ENCODE measurements around the gene FRMPD2.
"Not testable (repeated sequence)": the region's sequence is repeated elsewhere in the genome, so short reads cannot be mapped to it uniquely, and the experiment has no call there.

FRMPD2 gene

DNA sequence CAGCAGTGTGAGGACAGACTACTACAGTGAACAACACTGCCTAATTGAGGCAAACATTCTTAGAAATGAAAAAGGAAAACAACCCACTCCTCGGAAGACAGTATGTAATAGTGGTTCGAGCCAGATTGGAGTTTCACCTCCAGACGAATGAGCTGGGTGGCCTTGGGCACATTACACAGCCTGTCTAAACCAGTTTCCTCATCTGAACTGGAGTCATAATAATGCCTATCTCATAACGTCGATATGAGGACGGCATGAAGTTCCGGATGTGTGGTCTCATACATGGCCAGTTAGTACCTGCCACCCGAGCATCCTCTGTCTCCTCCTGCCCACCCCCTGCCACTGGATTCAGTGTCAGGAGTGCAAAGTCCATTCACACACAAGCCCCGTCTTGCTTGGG is 15.8 kb upstream of the FRMPD2 start:
- no peak for DNase-seq (ENCODE audit: low read depth in 2 of 3, low spot score in 2 of 3)

DNA sequence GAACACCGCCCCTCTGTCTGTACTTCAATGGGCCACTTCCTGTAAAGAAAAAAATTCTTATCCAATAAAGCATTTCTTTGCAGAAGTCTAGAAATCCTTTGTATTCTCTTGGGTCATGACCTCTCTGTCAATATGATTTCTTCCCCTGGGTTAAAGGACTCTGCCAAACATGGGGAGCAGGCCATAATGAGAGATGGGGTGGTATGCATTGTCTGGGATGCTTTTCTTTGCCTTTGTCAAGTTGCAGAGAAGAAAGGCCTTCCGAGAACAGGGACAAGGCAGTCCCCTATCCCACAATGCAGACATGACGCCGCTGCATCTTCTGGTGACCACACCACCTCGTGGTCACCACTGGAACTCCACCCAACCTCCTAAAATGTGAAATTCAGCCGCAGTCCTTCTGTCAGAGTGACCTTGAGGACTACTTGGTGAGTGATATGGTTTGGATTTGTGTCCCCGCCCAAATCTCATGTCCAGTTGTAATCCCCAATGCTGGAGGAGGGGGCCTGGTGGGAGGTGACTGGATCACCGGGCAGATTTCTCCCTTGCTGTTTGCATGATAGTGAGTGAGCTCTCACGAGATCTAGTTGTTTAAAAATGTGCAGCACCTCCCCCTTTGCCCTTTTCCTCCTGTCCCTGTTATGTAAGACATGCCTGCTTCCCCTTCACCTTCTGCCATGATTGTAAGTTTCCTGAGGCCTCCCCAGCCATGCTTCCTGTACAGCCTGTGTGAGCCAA is 15.2 kb upstream of the FRMPD2 start:
- peak in 2 of 3 experiments; percentile 6 to 9 for DNase-seq (ENCODE audit: low read depth in 2 of 3, low spot score in 2 of 3)

DNA sequence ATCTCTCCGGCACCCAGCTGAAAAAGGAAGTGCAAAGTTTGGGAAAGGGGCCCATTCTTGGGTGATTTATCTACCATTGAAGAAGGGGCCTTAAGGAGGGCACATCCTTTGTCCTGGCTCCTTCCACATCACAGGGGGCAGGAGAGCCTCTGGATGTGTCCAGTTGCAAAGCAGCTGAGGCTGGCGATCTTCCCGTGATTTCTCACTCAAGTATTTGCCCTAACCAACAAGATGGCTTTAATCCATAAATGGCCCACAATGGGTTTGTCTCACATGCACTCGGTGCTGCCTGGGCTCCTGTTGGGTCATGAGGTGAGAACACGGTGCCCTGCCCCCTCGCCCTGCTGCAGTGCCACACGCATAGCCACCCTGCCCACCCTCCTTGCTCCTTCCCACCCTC is 14.2 kb upstream of the FRMPD2 start:
- DNase-seq (ENCODE audit: low read depth in 2 of 3, low spot score in 2 of 3): no peak

DNA sequence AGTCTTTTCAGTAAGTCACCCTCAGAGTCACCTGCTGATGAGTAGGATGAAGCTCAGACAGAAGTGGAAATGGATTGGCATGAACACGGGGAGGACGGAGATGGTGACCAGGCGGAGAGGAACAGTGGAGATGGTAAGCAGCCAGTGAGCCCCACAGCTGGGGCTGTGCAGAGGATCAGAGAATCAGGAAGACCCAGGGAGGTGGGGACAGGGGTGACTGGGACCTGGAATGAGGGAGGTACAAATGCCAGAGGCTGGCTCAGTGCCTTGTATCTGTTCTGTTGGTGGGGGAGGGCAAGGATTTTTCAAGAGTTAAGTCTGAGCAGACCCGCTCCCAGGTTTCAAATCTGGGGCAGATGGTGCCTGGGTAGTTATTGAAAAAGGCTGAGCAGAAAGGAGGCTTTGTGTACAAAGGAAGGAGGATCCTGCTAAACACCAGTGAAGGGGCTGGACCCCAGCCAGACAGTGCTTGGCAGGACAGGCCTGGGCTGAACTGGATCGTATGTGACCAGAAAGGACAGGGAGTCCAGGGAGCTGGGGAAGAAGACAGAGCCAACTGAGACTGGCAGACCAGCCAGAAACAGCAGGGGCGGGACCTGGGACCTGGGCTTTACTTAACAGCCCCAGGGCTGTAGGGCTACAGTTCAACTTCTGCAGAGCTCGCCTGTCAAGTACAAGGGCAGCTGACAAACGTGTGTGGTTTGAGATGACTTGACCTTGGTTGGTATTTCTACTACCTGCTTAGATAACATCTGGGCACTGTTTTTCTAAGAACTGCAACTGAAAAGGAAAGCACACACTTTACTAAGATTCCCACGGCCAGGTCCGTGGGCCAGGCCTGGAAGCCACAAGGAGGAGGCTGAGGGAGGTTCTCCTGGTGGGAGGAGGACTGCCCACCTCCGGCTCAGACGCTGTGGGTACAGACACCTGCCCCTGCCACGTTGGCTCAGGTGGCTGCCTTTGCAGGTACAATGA is 13.2 kb upstream of the FRMPD2 start:
- no peak for DNase-seq (ENCODE audit: low read depth in 2 of 3, low spot score in 2 of 3)

DNA sequence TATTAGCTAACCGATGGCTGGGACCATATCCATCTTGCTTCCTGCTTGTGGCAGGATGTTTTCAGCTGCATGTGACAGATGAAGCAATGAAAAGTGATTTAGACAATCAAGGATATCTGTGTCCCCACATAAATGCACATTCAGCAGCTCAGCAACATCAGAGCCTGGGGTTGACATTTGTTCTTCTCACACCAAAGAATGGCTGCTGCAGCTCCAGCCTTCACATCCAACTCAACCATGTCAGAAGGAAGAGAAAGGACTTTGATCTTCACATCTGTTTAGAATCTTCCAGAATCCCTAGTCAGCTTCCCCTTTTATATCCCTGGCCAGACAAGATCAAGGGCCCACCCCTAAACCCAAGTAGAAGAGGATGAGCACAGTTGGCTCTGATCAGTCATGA is 11.9 kb upstream of the FRMPD2 start:
- DNase-seq (ENCODE audit: low read depth in 2 of 3, low spot score in 2 of 3): no peak

DNA sequence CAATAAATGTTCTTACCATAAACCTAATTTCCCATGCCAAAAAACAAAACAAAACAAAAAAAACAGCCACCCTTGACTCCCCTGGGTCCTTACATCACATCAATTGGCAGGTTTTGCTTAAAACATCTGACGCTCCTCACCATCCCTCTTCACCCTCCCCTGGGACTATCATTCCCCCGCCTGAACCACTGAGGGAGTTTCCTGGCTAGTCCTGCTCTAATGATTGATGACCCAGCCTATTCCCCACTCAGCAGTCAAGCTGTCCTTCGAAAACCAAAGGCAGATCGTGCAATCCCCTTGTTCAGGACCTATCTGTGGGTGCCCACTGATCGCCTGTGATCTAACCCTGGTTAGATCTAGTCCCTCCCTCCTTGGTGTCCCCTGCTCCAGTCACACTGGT is 11.2 kb upstream of the FRMPD2 start:
- no peak for DNase-seq (ENCODE audit: low read depth in 2 of 3, low spot score in 2 of 3)

DNA sequence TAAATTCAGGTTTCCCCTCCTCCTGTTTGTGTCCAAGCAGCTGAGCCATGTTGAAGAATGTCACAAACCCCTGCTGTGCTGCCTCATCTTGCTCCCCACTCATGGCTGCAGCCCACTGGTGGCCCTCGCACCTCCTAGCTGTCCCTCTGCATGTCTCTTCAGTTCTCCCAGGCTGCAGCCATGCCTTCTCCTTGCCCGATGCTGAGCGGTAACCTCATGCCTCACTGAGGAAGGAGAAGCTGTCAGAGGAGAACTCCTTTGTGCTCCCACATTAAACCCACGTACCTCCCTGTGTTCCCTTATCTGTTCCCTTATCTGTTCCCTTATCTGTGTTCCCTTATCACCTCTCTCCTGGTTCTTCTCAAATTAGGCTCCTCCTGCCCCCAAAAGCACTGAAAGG is 10.3 kb upstream of the FRMPD2 start:
- DNase-seq (ENCODE audit: low read depth in 2 of 3, low spot score in 2 of 3): no peak

DNA sequence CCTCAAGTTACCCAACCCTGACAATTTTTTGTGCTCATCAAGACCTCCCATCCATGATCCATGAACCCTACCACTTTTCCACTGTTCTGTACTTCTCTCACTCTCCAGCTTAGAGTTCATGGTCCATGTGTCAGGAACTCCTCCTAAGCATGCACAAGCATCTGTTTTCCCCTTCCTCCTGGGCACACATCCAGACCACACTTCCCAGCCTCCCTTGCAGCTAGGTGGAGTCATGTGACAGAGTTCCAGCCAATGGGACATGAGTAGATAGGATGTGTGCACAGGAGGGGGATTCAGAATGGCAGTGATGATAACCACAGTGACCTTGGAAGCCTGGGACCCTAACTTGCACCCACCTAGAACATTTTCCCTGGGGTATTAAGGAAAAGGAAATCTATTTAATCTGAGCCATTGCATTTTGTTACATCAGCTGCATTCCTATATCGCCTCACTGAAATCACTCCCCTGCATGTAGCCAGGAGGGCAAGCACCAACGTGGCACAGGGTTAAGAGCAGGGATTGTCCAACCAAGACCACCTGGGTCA is 9.6 kb upstream of the FRMPD2 start:
- no peak for DNase-seq (ENCODE audit: low read depth in 2 of 3, low spot score in 2 of 3)

DNA sequence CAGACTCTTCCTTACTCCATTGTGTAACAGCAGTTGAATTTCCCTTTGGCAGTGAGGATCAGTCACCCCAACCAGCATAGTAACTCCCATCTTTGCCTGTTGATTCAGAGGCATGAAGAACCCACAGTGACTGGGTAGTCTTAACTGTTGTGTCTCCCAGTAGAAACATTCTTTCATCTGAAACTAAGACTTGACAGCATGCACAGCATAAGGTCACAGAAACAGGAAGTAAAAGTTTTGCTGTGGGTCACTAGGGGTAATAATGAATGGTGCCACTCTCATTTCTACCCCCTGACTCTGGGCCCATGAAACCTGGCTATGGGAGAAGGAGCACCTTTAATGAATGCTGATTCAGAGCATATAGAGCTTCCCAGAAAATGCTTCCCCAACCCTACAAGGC is 8.3 kb upstream of the FRMPD2 start:
- no peak for DNase-seq (ENCODE audit: low read depth in 2 of 3, low spot score in 2 of 3)

DNA sequence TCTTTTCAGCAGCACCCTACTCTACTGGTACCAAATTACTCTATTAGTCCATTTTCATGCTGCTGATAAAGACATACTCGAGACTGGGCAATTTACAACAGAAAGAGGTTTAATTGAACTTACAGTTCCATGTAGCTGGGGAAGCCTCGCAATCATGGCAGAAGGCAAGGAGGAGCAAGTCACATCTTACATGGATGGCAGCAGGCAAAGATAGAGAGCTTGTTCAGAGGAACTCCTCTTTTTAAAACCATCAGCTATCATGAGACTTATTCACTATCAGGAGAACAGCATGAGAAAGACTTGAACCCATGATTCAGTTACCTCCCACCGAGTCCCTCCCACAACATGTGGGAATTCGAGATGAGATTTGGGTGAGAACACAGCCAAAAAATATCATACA is 7.2 kb upstream of the FRMPD2 start:
- not testable (repeated sequence) for DNase-seq (ENCODE audit: low read depth in 2 of 3, low spot score in 2 of 3)

DNA sequence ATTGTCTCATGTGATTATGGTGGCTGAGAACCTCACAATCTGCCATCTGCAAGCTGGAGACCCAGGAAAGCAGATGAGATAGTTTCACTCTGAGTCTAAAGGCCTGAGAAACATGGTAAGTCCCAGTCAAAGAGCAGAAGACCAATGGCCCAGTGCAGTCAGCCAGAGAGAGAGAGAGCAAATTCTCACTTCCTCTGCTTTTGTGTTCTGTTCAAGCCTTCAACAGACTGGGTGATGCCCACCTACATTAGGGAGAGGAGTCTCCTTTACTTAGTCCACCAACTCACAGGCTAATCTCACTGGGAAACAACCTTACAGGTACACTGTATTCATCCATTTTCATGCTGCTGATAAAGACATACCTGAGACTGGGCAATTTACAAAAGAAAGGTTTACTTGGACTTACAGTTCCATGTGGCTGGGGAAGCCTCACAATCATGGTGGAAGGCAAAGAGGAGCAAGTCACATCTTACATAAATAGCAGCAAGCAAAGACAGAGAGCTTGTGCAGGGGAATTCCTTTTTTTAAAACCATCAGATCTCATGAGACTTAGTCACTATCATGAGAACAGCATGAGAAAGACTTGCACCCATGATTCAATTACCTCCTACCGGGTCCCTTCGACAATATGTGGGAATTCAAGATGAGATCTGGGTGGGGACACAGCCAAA is 4.7 kb upstream of the FRMPD2 start:
- no peak for DNase-seq (ENCODE audit: low read depth in 2 of 3, low spot score in 2 of 3)

DNA sequence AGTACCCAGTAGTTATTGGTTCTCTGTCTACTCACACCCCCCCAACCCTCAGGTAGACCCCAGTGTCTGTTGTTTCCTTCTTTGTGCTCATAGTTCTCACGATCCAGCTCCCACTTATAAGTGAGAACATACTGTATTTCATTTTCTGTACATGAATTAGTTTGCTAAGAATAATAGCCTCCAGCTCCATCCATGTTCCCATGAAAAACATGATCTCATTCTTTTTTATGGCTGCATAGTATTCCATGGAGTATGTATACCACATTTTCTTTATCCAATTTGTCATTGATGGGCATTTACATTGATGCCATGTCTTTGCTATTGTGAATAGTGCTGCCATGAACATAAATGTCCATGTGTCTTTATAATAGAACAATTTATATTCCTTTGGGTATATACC is 2.6 kb upstream of the FRMPD2 start:
- no peak for DNase-seq (ENCODE audit: low read depth in 2 of 3, low spot score in 2 of 3)

DNA sequence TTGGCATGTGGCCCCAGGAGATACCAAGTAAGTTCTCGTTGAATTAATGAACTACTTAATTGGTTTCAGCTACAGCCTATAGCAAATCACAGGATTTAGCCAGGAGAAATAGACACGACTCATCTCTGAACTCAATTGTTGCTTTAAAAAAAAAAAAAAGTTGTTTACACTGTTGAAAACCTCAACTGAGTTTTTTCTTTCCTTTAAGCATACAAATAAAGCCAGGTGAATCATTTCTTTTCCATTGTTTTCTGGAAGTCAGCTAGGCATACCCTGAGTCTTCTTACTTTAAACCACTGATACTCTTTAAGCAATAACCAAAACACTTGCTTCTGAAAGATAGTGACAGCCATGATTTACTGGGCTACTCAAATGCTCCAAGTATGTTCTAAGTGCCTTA is 755 bp downstream of the FRMPD2 start:
- no peak for DNase-seq (ENCODE audit: low read depth in 2 of 3, low spot score in 2 of 3)

DNA sequence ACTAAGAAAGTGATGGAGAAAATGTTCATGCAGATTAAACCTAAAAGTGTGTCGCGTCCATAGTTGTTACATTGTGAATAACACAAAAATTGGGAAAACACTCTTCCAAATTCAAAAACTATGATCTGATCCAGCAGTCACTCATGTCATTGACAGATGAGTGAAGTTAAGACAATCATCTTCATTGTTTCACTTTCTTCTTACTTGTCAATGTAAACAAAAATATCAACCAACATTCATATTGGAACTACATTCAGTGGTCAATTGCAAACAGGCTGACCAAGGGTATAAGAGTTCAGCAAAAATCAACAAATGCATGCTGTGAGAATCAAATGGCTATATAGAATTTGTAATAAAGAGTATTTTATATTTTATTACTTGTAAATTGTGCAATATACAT is 1.8 kb downstream of the FRMPD2 start:
- DNase-seq (ENCODE audit: low read depth in 2 of 3, low spot score in 2 of 3): no peak

DNA sequence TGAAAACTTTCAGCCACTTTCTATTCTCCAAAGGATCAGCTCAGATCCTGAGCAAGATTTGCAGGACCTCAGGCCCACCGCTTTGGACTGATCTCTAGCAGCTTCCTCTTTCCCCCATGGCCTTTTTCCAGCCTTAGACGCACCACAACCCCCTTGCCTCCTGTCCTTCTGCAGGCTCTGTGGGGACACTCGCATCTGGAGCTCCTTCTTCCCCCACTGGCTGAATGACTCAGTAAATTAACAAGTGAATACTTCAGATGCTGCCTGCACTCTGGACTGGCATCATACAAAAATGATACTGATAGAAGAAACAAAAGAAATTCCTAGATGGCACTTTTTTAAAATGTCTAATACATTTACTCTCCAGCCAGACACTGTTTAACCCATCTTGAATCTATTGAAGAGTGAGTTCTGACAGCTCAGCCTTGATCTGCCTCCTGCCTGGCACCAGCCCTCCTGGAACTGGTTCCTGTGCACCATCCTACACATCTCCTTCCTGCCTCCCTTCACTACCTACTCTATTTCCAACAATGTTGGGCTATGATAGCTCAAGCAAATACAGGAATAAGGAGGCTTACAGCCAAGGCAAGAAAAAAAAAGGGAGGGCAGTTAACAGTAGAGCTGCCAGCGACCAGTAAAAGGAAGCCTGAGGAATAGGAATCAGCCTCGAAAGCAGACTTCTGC is 3.3 kb downstream of the FRMPD2 start:
- DNase-seq (ENCODE audit: low read depth in 2 of 3, low spot score in 2 of 3): no peak

DNA sequence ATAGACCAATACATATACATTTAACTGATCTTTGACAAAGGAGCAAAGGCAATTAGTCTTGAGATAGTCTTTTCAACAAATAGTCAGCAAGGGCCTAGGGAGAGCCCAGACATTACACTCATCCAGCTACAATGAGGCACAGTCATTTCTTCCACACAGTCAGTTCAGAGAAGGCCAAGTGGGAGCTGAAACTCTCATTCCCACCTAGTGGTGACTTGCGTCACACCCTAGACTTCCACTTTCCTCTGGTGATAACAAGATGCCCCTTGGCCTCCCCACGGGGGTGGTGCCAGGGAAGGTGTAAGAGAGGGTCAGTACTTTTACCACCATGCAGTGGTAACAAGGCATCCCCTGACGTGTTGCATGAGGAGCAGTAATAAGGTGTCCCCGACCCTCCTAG is 8.0 kb downstream of the FRMPD2 start:
- DNase-seq (ENCODE audit: low read depth in 2 of 3, low spot score in 2 of 3): no peak

DNA sequence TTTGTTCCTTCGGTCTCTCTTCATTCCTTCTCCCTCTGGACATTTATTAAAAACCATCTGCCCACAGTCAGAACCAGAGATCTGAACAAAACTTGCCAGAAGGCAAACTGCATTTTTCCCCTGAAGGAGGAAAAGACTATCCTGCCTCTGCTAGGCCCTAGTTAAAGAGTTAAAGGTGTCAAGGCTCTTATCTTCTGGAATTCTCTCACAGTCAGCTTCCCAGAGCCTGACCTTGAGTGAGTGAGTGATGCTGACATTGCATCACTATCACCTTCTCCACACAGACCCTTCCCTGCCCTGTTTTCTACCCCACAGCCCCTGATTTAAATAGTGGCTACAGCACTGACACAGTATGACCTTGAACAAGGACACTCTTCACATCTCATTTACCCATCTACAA is 16.4 kb downstream of the FRMPD2 start:
- no peak for DNase-seq (ENCODE audit: low read depth in 2 of 3, low spot score in 2 of 3)

DNA sequence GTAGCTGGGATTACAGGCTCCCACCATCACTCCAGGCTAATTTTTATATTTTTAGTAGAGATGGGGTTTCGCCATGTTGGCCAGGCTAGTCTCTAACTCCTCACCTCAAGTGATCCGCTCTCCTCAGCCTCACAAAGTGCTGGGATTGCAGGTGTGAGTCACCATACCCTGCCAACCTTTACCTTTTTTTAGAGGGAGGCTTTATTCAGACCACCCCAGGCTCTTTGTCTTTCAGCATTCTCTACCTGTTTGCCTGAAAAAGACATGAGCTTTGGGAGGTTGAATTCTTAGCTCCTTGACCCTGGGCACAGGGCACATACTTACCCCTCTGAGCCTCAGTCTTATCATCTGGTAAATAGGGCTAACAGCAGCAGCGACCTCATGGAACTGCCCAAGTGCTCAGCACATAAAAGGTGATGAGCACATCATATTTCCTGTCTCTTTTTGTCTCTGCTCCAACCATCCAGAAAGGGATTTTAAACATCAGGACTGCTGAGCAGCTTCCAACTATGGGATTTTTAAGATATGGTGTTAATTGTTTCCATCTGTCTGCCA is 17.0 kb downstream of the FRMPD2 start:
- DNase-seq (ENCODE audit: low read depth in 2 of 3, low spot score in 2 of 3): no peak

DNA sequence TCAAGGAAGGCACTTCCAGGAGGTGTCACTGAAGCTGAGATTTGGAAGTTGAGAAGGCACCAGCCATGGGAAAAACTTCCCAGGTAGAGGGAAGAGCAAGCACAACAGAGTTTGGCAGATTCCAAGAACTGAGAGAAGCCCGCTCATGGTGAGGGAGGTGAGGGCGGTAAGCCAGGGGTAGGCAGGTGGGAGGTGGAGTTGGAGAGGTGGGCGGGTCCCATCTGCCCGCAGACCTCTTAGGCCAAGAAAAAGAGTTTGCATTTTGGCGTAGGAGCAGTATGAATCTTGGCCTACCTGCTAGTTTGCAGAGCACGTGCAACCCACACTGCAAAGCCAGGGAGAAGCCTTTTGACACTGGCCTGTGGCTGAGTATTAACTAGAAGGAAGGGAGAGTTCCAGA is 18.8 kb downstream of the FRMPD2 start:
- no peak for DNase-seq (ENCODE audit: low read depth in 2 of 3, low spot score in 2 of 3)

DNA sequence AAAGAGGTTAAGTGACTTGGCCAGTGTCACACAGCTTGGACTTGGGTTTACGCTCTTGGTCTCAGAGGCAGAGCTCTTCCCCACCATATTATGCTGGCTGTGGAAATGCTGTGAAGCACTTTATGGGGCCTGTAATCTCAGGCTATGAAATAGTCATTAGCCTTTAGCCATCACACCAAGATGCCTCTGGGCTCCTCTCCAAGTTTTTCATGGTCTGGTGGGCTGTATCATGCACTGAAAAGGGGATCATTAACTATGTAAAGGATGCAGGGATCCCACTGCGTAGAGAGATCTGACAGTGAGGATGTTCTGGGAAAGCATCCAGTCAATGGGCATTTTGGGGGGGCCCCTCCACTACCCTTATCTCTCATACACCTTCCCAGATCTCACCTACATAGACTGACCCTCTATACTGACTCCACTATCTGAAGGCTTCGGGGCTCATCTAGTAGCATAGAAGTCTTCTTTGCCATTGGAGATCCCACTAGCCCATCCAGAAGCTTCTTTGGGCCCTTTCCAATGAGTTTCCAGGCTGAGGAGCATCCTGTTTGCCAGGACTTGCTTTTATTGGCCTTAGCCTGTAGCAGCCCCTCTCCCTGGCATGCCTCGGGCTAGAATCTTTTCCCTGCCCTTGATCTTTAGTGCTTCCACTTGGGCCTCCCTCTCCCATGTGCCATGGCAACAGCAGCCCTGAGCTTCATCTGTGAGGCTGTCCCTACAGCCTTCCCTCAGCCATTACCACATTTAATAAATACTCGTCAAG is 19.6 kb downstream of the FRMPD2 start:
- DNase-seq (ENCODE audit: low read depth in 2 of 3, low spot score in 2 of 3): no peak
